ENCODE measurements around the gene TENT4B.

Gene TENT4B

DNA sequence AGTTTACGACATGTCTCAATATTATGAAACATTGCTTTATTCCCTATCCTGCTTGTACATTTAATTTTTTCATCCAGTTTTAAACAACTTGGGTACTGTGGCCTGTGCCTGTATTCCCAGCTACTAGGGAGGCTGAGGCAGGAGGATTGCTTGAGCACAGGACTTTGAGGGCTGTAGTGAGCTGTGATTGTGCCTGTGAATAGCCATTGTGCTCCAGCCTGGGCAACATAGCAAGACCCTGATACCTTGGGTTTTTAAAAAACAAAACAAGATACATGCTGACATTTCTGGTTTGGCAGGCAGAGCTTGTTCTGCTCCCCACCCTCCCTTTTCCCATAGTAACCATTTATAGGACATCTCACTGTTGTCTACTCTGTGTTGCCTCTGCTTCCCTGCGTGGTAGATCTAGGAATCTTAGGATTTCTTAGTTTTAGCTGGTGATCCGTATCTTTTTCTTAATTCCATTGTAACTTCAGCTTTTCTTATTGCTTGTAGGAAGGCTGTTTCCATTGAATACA lies 35.6 kb downstream of the TENT4B start:
- TF ChIP-seq ARNT (IDR thresholded peaks at IDR 0.05) (no peak), L3MBTL2 (conservative IDR thresholded peaks at IDR 0.05) (no peak), CTBP1 (IDR thresholded peaks at IDR 0.05; ENCODE audit: borderline replicate concordance) (no peak), HDGF (IDR thresholded peaks at IDR 0.05; ENCODE audit: borderline replicate concordance) (no peak), LEF1 (IDR thresholded peaks at IDR 0.05; ENCODE audit: borderline replicate concordance) (no peak), NFRKB (IDR thresholded peaks at IDR 0.05) (no peak), SP1 (IDR thresholded peaks at IDR 0.05) (no peak), BHLHE40 (IDR thresholded peaks at IDR 0.05; ENCODE audit: borderline replicate concordance) (no peak), ZNF384 (IDR thresholded peaks at IDR 0.05) (no peak), ELF4 (IDR thresholded peaks at IDR 0.05) (no peak), SUZ12 (IDR thresholded peaks at IDR 0.05) (no peak), FOXA1 (IDR thresholded peaks at IDR 0.05) (no peak), TARDBP (IDR thresholded peaks at IDR 0.05) (no peak), FOXK2 (IDR thresholded peaks at IDR 0.05) (no peak), FOXM1 (IDR thresholded peaks at IDR 0.05; ENCODE audit: borderline replicate concordance) (no peak)
- TF ChIP-seq, protein P1, sequence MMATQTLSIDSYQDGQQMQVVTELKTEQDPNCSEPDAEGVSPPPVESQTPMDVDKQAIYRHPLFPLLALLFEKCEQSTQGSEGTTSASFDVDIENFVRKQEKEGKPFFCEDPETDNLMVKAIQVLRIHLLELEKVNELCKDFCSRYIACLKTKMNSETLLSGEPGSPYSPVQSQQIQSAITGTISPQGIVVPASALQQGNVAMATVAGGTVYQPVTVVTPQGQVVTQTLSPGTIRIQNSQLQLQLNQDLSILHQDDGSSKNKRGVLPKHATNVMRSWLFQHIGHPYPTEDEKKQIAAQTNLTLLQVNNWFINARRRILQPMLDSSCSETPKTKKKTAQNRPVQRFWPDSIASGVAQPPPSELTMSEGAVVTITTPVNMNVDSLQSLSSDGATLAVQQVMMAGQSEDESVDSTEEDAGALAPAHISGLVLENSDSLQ (IDR thresholded peaks at IDR 0.05) = no peak
- ChIA-PET POLR2A (no interaction called here), CTCF (interaction anchor here (0.8 kb wide), 1 partner anchor 22 kb away, joined by 5 read pairs; no protein-coding TSS in a partner anchor)
- no peak for DNase-seq (ENCODE audit: extremely low spot score)

DNA sequence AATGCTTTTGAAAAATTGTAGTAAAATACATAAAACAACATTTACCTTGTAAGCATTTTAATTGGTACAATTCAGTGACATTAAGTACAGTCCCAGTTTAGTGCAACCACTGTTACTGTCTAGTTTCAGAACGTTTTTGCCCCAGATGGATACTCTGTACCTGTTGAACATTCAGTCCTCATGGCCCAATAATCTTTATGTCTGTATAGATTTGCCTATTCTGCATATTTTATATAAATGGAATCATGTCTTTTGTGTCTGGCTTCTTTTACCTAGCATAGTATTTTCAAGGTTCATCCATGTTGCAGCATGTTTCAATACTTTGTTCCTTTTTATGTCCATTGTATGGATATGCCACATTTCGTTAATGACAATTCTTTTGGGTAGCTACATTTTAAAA lies 37.2 kb downstream of the TENT4B start:
- TF ChIP-seq, protein P1 (IDR thresholded peaks at IDR 0.05) = no peak
- TF ChIP-seq NFRKB (IDR thresholded peaks at IDR 0.05) (no peak), HDGF (IDR thresholded peaks at IDR 0.05; ENCODE audit: borderline replicate concordance) (no peak), FOXM1 (IDR thresholded peaks at IDR 0.05; ENCODE audit: borderline replicate concordance) (no peak)
- ChIA-PET POLR2A (interaction anchor here (0.8 kb wide), 1 partner anchor 38 kb away, joined by 3 read pairs; no protein-coding TSS in a partner anchor), CTCF (no interaction called here)
- DNase-seq (ENCODE audit: extremely low spot score) = no peak

DNA sequence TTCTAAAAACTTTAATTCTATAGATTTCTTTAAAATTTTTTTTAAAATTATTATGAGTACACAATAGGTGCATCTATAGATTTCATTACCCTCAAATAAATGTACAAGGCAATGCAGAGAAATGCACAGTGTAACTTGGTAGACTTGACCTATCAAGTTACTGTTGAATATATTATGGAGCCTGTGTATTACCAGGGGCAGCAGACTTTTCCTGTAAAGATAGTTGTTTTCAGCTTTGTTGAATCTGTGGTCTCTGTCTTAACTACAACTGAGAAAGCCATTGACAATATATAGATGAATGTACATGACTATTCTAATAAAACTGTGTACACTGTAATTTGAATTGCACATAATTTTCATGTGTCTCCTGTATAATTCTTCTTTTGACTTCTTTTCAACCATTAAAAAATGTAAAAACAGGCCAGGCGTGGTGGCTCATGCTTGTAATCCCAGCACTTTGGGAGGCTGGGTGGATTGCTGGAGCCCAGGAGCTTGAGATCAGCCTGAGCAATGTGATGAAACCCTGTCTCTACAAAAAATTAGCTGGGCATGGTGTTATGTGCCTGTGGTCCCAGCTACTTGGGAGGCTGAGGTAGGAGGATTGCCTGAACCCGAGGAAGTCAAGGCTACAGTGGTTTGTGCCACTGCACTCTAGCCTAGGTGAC lies 39.4 kb downstream of the TENT4B start:
- no peak for DNase-seq (ENCODE audit: extremely low spot score)
- TF ChIP-seq HDGF (IDR thresholded peaks at IDR 0.05; ENCODE audit: borderline replicate concordance) = no peak
- TF ChIP-seq TARDBP (IDR thresholded peaks at IDR 0.05) = no peak
- no peak for TF ChIP-seq ZNF384 (IDR thresholded peaks at IDR 0.05)
- TF ChIP-seq SP1 (IDR thresholded peaks at IDR 0.05) = no peak
- TF ChIP-seq FOXK2 (IDR thresholded peaks at IDR 0.05) = no peak
- no peak for TF ChIP-seq CTBP1 (IDR thresholded peaks at IDR 0.05; ENCODE audit: borderline replicate concordance)
- TF ChIP-seq FOXA1 (IDR thresholded peaks at IDR 0.05) = no peak
- TF ChIP-seq ARNT (IDR thresholded peaks at IDR 0.05) = no peak
- TF ChIP-seq SUZ12 (IDR thresholded peaks at IDR 0.05) = no peak
- TF ChIP-seq, protein P1 (IDR thresholded peaks at IDR 0.05) = no peak
- TF ChIP-seq FOXM1 (IDR thresholded peaks at IDR 0.05; ENCODE audit: borderline replicate concordance) = no peak
- TF ChIP-seq NFRKB (IDR thresholded peaks at IDR 0.05) = no peak
- no peak for TF ChIP-seq ELF4 (IDR thresholded peaks at IDR 0.05)
- TF ChIP-seq LEF1 (IDR thresholded peaks at IDR 0.05; ENCODE audit: borderline replicate concordance) = no peak
- TF ChIP-seq BHLHE40 (IDR thresholded peaks at IDR 0.05; ENCODE audit: borderline replicate concordance) = no peak
- TF ChIP-seq L3MBTL2 (conservative IDR thresholded peaks at IDR 0.05) = no peak
- ChIA-PET CTCF (interaction anchor here (1.5 kb wide), 1 partner anchor 18 kb away, joined by 5 read pairs; no protein-coding TSS in a partner anchor), POLR2A (no interaction called here)

DNA sequence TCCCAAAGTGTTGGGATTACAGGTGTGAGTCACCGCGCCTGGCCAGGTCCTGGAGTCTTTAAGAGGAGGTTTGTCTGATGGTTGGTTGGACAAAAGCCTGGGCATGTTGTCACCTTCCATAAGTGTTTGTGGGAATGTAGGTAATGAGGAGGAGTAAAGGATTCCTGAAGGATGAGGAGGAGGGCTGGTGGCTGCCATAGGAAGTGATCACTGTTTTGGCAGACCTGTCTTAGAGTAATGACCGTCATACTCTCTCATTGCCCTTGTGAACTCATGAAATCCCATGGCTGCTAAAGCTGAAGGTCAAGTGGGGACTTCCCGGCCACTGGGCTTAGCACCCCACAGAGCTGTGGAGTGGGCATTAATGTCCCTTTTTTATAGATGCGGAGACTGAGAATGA lies 40.5 kb downstream of the TENT4B start:
- ChIA-PET POLR2A (no interaction called here), CTCF (no interaction called here)
- DNase-seq (ENCODE audit: extremely low spot score) = no peak
- TF ChIP-seq FOXA1 (IDR thresholded peaks at IDR 0.05) = no peak
- no peak for TF ChIP-seq BHLHE40 (IDR thresholded peaks at IDR 0.05; ENCODE audit: borderline replicate concordance)
- TF ChIP-seq TARDBP (IDR thresholded peaks at IDR 0.05) = no peak

DNA sequence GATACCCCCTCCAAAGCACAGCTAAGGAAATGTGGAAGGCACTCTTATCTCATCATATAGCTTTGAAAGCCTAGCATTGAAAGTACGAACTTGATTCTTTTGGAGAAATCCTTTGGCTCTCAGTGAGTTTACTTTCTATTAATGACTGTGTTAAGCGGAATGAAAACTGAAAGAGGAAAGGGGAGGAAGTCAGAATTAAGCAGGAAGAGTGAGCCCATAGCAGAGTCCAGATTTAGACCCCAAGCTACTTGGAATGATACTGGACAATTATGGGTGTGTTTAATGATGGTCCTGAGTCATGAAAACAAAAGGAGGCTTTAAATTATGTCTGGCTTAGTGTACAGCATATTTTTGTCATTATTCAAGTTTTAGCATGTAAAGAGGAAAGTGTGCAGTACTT lies 42.2 kb downstream of the TENT4B start:
- TF ChIP-seq SUZ12 (IDR thresholded peaks at IDR 0.05) (no peak), L3MBTL2 (conservative IDR thresholded peaks at IDR 0.05) (no peak), CTBP1 (IDR thresholded peaks at IDR 0.05; ENCODE audit: borderline replicate concordance) (no peak), BHLHE40 (IDR thresholded peaks at IDR 0.05; ENCODE audit: borderline replicate concordance) (no peak), NFRKB (IDR thresholded peaks at IDR 0.05) (no peak), TARDBP (IDR thresholded peaks at IDR 0.05) (no peak), LEF1 (IDR thresholded peaks at IDR 0.05; ENCODE audit: borderline replicate concordance) (no peak), ARNT (IDR thresholded peaks at IDR 0.05) (no peak), FOXA1 (IDR thresholded peaks at IDR 0.05) (no peak), ELF4 (IDR thresholded peaks at IDR 0.05) (no peak), SP1 (IDR thresholded peaks at IDR 0.05) (no peak), FOXK2 (IDR thresholded peaks at IDR 0.05) (no peak)
- TF ChIP-seq, protein P1 (IDR thresholded peaks at IDR 0.05) = no peak
- POLR2A ChIA-PET = interaction anchor here (0.6 kb wide), 1 partner anchor 10 kb away, joined by 3 read pairs; no protein-coding TSS in a partner anchor
- no peak for DNase-seq (ENCODE audit: extremely low spot score)
- CTCF ChIA-PET = interaction anchor here (1.1 kb wide), 1 partner anchor 128 kb away, joined by 3 read pairs; no protein-coding TSS in a partner anchor
